ENCODE measurements around the gene TMEM219. TPM values are rescaled to one million over a fixed set of nuclear protein-coding genes. Genes with fewer than 3 reads are reported as not detected.
"Not testable (repeated sequence)": the region's sequence is repeated elsewhere in the genome, so short reads cannot be mapped to it uniquely, and the experiment has no call there.

TMEM219 gene
- total RNA-seq, 1 donor from 2014 or later = 49.8 TPM

DNA sequence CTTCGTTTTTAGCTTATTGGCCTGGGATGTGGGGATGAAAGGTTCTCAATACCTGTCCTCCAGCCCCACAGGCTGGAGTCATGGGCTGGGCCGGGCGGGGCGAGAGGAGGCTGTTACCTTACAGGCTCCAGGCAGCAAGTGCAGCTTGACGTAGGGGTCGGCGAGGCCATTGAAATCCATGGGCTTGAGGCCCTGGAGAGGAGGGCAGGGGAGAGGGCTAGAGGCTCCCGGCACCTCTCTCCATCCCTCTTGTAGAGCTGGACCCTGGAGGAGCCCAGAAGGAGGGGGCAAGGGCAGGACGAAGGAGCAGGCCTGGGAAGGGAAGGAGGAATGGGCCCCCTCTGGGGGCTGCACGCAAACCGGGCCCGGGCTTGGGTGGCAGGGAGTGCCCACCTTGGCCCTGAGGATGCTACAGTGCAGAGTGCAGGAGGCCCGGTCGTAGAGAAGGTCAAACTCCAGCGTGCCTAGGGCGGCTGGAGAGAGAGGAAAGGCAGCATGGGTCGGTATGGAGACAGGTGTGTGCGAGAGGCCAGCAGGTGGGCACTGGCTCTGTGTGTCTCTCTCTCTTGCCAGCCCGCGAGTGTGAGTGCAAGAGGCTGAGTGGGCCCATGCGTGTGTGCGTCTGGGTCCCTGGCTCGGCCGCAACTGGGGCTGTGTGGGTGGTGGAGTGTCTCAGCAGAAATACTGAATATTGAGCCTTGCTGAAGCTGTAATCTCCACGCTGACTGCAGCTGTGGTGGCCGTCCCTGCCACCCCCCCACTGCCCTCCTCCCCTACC is 47.4 kb downstream of the TMEM219 start:
- no peak for FAIRE-seq
- H3K27me3 ChIP-seq (ENCODE audit: control insufficient read depth, insufficient read depth, low read length) = peaks cover 15% of the 10 kb centered on the region
- no peak for DNase-seq (ENCODE audit: low read depth)
- H3K4me3 ChIP-seq (ENCODE audit: low read depth, low read length) = no peak overlapping the region
- no peaks in the 10 kb centered on the region for H3K36me3 ChIP-seq (ENCODE audit: control insufficient read depth, insufficient read depth, low read length)
- TF ChIP-seq, protein P1, sequence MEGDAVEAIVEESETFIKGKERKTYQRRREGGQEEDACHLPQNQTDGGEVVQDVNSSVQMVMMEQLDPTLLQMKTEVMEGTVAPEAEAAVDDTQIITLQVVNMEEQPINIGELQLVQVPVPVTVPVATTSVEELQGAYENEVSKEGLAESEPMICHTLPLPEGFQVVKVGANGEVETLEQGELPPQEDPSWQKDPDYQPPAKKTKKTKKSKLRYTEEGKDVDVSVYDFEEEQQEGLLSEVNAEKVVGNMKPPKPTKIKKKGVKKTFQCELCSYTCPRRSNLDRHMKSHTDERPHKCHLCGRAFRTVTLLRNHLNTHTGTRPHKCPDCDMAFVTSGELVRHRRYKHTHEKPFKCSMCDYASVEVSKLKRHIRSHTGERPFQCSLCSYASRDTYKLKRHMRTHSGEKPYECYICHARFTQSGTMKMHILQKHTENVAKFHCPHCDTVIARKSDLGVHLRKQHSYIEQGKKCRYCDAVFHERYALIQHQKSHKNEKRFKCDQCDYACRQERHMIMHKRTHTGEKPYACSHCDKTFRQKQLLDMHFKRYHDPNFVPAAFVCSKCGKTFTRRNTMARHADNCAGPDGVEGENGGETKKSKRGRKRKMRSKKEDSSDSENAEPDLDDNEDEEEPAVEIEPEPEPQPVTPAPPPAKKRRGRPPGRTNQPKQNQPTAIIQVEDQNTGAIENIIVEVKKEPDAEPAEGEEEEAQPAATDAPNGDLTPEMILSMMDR (IDR thresholded peaks at IDR 0.05; ENCODE audit: insufficient read depth, low read length, severe bottlenecking) = no peak

DNA sequence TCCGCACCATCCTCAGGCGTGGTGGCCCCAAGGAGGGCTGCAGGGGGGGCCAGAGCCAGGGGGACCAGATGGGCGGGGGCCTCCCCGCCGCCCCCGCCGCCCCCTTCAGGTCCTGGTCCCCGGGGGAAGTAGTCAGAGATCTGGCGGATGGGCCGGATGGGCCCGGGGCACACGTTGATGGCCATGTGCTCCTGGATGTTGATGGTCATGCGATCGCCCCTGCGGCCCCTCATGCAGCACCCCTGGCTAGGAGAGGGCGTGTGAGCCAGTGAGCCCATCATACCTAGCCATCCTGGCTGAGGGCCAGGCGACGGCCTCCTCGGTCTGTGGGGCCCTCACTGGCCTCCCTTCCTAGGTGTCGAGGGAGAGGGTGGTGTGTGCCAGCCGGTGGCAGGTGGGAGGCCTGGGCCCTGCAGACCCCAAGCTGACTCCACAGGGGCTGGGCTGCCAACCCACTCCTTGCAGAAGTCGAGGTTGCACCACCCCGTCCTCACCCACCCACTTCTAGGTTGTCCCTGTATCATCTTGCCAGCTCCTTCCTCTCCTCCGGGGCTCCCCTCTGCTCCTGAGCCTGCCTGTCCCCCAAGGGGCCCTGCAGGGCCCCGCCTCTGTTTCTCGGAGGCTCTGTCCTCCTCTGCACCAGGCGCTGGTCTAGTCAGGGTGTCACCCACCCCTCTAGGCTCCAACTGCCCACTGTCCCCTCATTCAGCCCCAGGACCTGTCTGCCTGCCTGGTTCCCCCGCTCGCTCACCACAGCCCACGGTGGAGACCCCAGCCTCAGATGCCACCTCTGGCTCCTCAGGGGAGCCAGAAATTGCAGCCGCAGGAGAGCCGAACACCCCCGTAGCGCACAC is 48.3 kb downstream of the TMEM219 start:
- TF ChIP-seq, protein P1 (IDR thresholded peaks at IDR 0.05; ENCODE audit: insufficient read depth, low read length, severe bottlenecking) = no peak
- peaks cover 15% of the 10 kb centered on the region for H3K27me3 ChIP-seq (ENCODE audit: control insufficient read depth, insufficient read depth, low read length)
- H3K4me3 ChIP-seq (ENCODE audit: low read depth, low read length) = no peak overlapping the region
- DNase-seq (ENCODE audit: low read depth) (no peak), FAIRE-seq (no peak)
- no peaks in the 10 kb centered on the region for H3K36me3 ChIP-seq (ENCODE audit: control insufficient read depth, insufficient read depth, low read length)

DNA sequence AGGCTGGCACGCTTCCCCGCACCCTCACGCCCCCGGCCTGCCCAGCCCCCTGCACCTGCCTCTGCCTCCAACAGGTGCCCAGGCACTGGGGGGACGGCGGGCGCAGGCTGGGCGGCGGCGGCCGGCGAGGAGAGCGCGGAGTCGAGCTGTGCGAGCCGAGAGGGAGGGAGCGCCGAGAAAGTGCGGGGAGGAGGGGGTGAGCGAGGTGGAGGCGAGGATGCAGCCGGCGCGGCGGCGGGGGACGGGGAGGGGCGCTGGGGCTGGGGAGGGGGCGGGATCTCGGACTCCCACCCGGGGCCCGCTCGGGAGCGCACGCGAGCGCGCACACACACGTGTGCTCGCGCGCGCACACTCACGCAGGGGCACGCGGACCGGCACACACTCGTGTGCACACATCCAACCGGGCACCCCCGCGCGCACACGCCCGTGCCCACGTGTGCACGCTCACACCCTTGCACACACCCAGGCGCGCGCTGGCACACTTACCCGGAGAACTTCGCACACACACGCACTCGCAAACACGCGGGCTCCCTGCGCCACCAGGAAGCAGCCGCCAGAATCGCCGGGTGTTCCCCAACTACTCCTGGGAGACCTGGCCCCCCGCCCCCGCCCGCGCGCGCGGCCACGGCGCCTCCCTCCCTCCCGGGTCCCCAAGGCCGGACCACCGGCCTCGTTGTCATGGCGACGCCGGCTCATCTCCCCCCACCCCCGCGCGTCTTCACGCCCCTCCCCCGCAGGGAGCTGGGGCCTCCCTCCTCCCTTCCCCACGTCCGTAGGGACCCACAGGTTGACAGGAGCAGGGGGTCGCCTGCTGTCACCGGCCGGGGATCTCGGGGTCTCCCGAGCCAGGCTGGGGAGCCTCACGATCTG is 49.2 kb downstream of the TMEM219 start, which contains the start of gene DOC2A:
Gene DOC2A (minus strand): TSS at position 184 of the 870 bp plus-strand sequence. CDS start 805 bp downstream, outside the sequence.
- FAIRE-seq = no peak

GRCh38 chr16:30011714-30012504 is 50.0 kb downstream of the TMEM219 start:
- Histone ChIP-seq H3K4me3 (ENCODE audit: low read depth, low read length) (no peak overlapping the region), H3K27me3 (ENCODE audit: control insufficient read depth, insufficient read depth, low read length) (peaks cover 15% of the 10 kb centered on the region), H3K36me3 (ENCODE audit: control insufficient read depth, insufficient read depth, low read length) (no peaks in the 10 kb centered on the region)
- TF ChIP-seq, protein P1 (IDR thresholded peaks at IDR 0.05; ENCODE audit: insufficient read depth, low read length, severe bottlenecking) = no peak
- FAIRE-seq (no peak), DNase-seq (ENCODE audit: low read depth) (no peak)

More for the DNA sequence above, 49.2 kb downstream of the TMEM219 start, which contains the start of gene DOC2A:
- Histone ChIP-seq H3K27me3 (ENCODE audit: control insufficient read depth, insufficient read depth, low read length) (peaks cover 15% of the 10 kb centered on the region), H3K36me3 (ENCODE audit: control insufficient read depth, insufficient read depth, low read length) (no peaks in the 10 kb centered on the region), H3K4me3 (ENCODE audit: low read depth, low read length) (peak within 1 kb of the TSS; percentile 30)
- TF ChIP-seq, protein P1 (IDR thresholded peaks at IDR 0.05; ENCODE audit: insufficient read depth, low read length, severe bottlenecking) = no peak
- DNase-seq (ENCODE audit: low read depth) = no peak

DNA sequence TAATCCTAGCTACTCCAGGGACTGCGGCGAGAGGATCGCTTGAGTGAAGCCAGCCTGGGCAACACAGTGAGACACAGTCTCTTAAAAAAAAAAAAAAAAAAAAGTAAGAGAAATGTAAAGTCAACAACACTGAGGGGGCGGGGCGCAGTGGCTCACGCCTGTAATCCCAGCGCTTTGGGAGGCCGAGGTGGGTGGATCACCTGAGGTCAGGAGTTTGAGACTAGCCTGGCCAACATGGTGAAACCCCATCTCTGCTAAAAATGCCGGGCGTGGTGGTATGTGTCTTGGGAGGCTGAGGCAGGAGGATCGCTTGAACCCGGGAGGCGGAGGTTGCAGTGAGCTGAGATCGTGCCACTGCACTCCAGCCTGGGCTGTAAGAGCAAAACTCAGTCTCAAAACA is 50.7 kb downstream of the TMEM219 start:
- DNase-seq (ENCODE audit: low read depth); H3K36me3 ChIP-seq (ENCODE audit: control insufficient read depth, insufficient read depth, low read length); FAIRE-seq; H3K4me3 ChIP-seq (ENCODE audit: low read depth, low read length): not testable (repeated sequence)
- H3K27me3 ChIP-seq (ENCODE audit: control insufficient read depth, insufficient read depth, low read length) = peaks cover 15% of the 10 kb centered on the region

DNA sequence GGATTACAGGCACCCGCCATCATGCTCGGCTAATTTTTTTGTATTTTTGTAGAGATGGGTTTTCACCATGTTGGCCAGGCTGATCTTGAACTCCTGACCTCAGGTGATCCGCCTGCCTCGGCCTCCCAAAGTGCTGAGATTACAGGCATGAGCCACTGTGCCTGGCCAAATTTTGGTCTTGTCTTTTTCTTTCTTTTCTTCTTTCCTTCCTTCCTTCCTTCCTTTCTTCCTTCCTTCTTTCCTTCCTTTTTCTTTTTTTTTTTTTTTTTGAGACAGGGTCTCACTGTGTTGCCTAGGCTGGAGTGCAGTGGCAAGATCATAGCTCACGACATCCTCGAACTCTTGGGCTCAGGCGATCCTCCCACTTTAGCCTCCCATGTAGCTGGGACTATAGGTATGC is 53.6 kb downstream of the TMEM219 start:
- FAIRE-seq; H3K4me3 ChIP-seq (ENCODE audit: low read depth, low read length); DNase-seq (ENCODE audit: low read depth): not testable (repeated sequence)

More for the DNA sequence above, 53.6 kb downstream of the TMEM219 start:
- not testable (repeated sequence) for H3K27me3 ChIP-seq (ENCODE audit: control insufficient read depth, insufficient read depth, low read length); H3K36me3 ChIP-seq (ENCODE audit: control insufficient read depth, insufficient read depth, low read length)

All from bronchial epithelial cell (primary cell).